Kidney (tissue), 14 donors: Measurements from ENCODE around the gene PTPRN. TPM values are rescaled to one million over a fixed set of nuclear protein-coding genes. Genes with fewer than 3 reads are reported as not detected.

Experiments
- DNase-seq, 5 donors: peaks; one replicate each; pipeline ENCODE4 v3.0.0-alpha.2; 2013 to 2020
- FAIRE-seq: peaks from 2 replicates; lab custom pipeline; 2012; peaks lifted over from hg19 to GRCh38; lab: Jason Lieb, UNC
- H3K27ac ChIP-seq, 2 donors: one replicate each; pipeline ENCODE4 v1.7.0; 2013; ENCODE audit warnings: low read depth in 2 of 2, low read length in 2 of 2, inconsistent platforms in 1 of 2
- H3K27me3 ChIP-seq: one replicate; pipeline ENCODE4 v1.7.1; 2013; ENCODE audit warnings: low read length, inconsistent platforms; ENCODE audit not compliant: control insufficient read depth, insufficient read depth
- H3K36me3 ChIP-seq, 3 donors: one replicate each; pipeline versions ENCODE4 v1.7.0 to v1.7.1; 2013; ENCODE audit warnings: low read length in 3 of 3, control low read depth in 1 of 3, inconsistent platforms in 1 of 3; ENCODE audit not compliant: insufficient read depth in 3 of 3, control insufficient read depth in 2 of 3
- H3K4me1 ChIP-seq, 3 donors: one replicate each; pipeline versions ENCODE4 v1.7.0 to v1.7.1; 2013; ENCODE audit warnings: low read length in 3 of 3, inconsistent platforms in 1 of 3, low read depth in 1 of 3; ENCODE audit not compliant: control insufficient read depth in 2 of 3, insufficient read depth in 2 of 3
- H3K4me3 ChIP-seq, 3 donors: one replicate each; pipeline versions ENCODE4 v1.7.0 to v1.8.1; 2013; ENCODE audit warnings: low read length in 3 of 3, control low read depth in 1 of 3, inconsistent platforms in 1 of 3
- H3K9ac ChIP-seq, 3 donors: one replicate each; pipeline versions ENCODE4 v1.7.0 to v1.7.1; 2013; ENCODE audit warnings: low read length in 3 of 3, control low read depth in 1 of 3, inconsistent platforms in 1 of 3
- H3K9me3 ChIP-seq, 3 donors: one replicate each; pipeline versions ENCODE4 v1.7.0 to v1.7.1; 2013; ENCODE audit warnings: low read length in 3 of 3, control low read depth in 1 of 3, inconsistent platforms in 1 of 3; ENCODE audit not compliant: control insufficient read depth in 2 of 3, insufficient read depth in 1 of 3
- intact Hi-C: fragments of 100-400 bp; cut with DNase I; formaldehyde crosslinking; loops from one replicate; pipeline ENCODE4 v1.11.1; 2022
- polyA plus RNA-seq: library from polyadenylated mRNA; stranded (reverse); fragments of 350-450 nt; fragmentation: Illumina TruSeq; extraction: RNeasy Lipid Tissue Mini Kit (QIAGEN cat#74804); gene quantifications from one replicate; pipeline ENCODE4 v1.2.3, GENCODE V29; 2014; ENCODE audit warnings: low read depth, low replicate concordance; ENCODE audit not compliant: insufficient read depth
- total RNA-seq: library from RNA; stranded (reverse); fragmentation: NEBNext Ultra II Directional; extraction: Animal tissue kit (Norgen Biotek cat#: 25700); gene quantifications from one replicate; pipeline ENCODE4 v1.2.1, GENCODE V29; 2021
- TF ChIP-seq, protein P1 (sequence below): IDR thresholded peaks from 3 replicates; pipeline ENCODE4 v1.5.1; 2012; ENCODE audit warnings: mild to moderate bottlenecking, moderate library complexity, borderline replicate concordance; ENCODE audit not compliant: insufficient read depth; ENCODE audit errors: extremely low read depth
- donor health status: control.
- donor health status: control.
- donor health status: control.
- donor health status: control.
- donor health status: control.
- donor health status: DM: yes; HTN: yes; CAD: no.
- donor health status: Normal renal cell carcinoma (clear cell type).

Gene PTPRN
- total and polyA plus RNA-seq, 2 donors from 2014 or later = not detected

DNA sequence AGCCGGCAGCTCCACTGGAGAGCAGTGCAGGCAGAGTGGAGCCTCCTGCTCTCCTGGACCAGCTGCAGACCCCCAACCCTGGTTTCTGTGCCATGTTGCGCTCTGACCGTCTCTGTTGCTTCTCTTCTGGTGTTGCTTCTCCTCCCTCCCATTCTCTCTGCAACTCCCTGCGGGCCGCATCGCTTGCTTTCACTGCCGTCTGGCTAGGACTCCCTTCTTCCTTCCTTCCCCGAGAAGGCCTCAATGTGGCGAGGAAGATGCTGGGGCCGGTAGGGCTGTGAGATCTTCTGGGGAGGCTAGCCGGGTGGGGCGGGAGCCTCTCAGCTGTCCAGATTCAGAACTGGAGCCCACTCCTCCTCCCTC, 23.8 kb downstream of the PTPRN start:
- Histone ChIP-seq H3K4me3 (no peak overlapping the region), H3K4me1 (peaks cover 0 to 6% (median 0%) of the 10 kb centered on the region in 3 donors), H3K9me3 (no peaks in the 10 kb centered on the region), H3K27ac (no peak overlapping the region), H3K27me3 (no peaks in the 10 kb centered on the region), H3K9ac (no peak overlapping the region), H3K36me3 (peaks cover 0 to 15% (median 9%) of the 10 kb centered on the region in 3 donors)
- peak in 1 of 5 donors; percentile 51 for DNase-seq
- intact Hi-C loops = loop anchor here (10.0 kb wide), 1 partner anchor 121 kb away; the partner anchor contains the start of gene NHEJ1
- no peak for FAIRE-seq
- TF ChIP-seq, protein P1, sequence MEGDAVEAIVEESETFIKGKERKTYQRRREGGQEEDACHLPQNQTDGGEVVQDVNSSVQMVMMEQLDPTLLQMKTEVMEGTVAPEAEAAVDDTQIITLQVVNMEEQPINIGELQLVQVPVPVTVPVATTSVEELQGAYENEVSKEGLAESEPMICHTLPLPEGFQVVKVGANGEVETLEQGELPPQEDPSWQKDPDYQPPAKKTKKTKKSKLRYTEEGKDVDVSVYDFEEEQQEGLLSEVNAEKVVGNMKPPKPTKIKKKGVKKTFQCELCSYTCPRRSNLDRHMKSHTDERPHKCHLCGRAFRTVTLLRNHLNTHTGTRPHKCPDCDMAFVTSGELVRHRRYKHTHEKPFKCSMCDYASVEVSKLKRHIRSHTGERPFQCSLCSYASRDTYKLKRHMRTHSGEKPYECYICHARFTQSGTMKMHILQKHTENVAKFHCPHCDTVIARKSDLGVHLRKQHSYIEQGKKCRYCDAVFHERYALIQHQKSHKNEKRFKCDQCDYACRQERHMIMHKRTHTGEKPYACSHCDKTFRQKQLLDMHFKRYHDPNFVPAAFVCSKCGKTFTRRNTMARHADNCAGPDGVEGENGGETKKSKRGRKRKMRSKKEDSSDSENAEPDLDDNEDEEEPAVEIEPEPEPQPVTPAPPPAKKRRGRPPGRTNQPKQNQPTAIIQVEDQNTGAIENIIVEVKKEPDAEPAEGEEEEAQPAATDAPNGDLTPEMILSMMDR = no peak

DNA sequence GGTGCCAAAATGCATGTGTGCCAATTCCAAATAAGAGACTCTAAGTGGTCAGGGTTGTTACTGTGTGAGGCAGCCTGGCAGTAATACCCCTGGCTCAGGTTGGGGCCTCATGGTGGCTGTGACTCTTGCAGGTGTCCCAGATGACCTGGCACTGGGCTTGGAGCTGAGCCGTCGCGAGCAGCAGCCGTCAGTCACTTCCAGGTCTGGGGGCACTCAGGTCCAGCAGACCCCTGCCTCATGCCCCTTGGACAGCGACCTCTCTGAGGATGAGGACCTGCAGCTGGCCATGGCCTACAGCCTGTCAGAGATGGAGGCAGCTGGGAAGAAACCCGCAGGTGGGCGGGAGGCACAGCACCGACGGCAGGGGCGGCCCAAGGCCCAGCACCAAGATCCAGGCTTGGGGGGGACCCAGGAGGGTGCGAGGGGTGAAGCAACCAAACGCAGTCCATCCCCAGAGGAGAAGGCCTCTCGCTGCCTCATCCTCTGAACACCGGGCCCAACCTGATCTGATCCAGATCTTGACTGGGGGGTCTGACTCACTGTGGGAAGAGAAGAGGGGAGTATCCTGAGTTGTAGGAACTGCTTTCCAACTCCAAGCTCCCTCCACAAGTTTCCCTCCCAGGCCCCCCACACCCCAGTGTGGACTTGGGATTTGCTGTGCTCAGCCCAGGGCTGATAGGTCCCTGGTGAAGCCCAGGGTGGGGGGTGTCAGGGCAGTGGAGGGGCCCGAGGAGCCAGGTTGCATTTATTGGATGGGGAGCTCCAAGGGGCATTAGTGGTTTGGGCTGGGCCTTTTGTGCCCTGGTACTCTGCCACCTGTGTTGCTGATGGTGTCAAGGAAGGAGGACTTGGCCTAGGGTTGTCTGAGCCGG, 24.5 kb downstream of the PTPRN start:
- no peak for FAIRE-seq
- Histone ChIP-seq H3K27me3 (no peaks in the 10 kb centered on the region), H3K4me3 (no peak overlapping the region), H3K4me1 (peaks cover 0 to 11% (median 6%) of the 10 kb centered on the region in 3 donors), H3K27ac (no peak overlapping the region), H3K36me3 (peaks cover 0 to 15% (median 9%) of the 10 kb centered on the region in 3 donors), H3K9me3 (no peaks in the 10 kb centered on the region), H3K9ac (no peak overlapping the region)
- TF ChIP-seq, protein P1 = no peak
- intact Hi-C loops = loop anchor here (10.0 kb wide), 1 partner anchor 120 kb away; the partner anchor contains the start of gene NHEJ1
- DNase-seq = peak in 1 of 5 donors; percentile 37

DNA sequence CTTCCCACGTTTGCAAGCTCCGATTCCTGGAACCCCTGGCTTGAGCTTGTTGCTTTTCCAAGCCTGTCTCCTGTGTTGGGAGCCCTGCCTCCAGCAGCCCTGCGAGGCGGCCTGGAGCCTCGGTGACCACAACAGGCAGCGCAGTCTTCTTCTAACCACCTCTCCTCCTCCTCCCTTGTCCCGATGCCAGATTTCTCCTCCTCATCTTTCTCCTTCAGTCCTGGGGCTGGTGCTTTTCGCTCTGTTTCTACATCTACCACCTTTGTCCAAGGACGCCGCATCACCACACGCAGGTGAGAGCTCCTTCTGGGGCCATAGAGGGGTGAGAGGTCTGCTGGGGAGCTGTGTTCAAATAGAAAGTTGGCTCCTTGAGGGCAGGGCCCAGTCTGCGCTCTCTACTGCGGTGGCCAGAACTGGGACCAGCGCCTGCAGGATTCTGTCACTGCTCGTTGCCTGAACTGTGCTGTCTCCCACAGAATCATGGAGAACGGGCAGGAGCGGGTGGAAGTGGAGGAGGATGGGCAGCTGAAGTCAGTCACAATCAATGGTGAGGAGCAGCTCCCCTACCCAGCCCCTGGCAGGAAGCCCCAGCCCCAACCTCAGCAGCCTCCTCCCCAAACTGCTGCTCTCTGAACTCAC, 26.1 kb downstream of the PTPRN start:
- no peaks in the 10 kb centered on the region for H3K27me3 ChIP-seq
- no peak overlapping the region for H3K9ac ChIP-seq
- no peak overlapping the region for H3K4me3 ChIP-seq
- DNase-seq = no peak
- FAIRE-seq = no peak
- no peak overlapping the region for H3K27ac ChIP-seq
- H3K4me1 ChIP-seq = peaks cover 5 to 18% (median 13%) of the 10 kb centered on the region in 3 donors
- intact Hi-C loops = loop anchor here (10.0 kb wide), 1 partner anchor 118 kb away; the partner anchor contains the start of gene NHEJ1
- no peaks in the 10 kb centered on the region for H3K9me3 ChIP-seq
- TF ChIP-seq, protein P1 = no peak
- peaks cover 0 to 15% (median 9%) of the 10 kb centered on the region in 3 donors for H3K36me3 ChIP-seq
